MM.1S (cell line): ENCODE results near the gene CALML5.

ENCODE experiments used
- DNase-seq: peaks from one replicate; pipeline ENCODE4 v3.0.0-alpha.2; 2015
- H2AFZ ChIP-seq: fragments of 300-600 bp; sonication (generic); 2 replicates; pipeline ENCODE4 v1.6.0; 2016; ENCODE audit warnings: antibody characterized with exemption, low read length
- H3F3A ChIP-seq: fragments of 300-600 bp; sonication (generic); 2 replicates; pipeline ENCODE4 v1.6.1; 2016; ENCODE audit warnings: mild to moderate bottlenecking, antibody characterized with exemption, low read length, moderate library complexity, mixed read lengths; ENCODE audit not compliant: insufficient read depth
- H3K27ac ChIP-seq: fragments of 300-600 bp; sonication (generic); 2 replicates; pipeline ENCODE4 v1.5.1; 2016; ENCODE audit warnings: mild to moderate bottlenecking, low read length
- H3K27me3 ChIP-seq: fragments of 300-600 bp; sonication (generic); replicated peaks from 2 replicates; pipeline ENCODE4 v1.6.0; 2016; ENCODE audit warnings: low read length; ENCODE audit not compliant: insufficient read depth
- H3K36me3 ChIP-seq: fragments of 300-600 bp; sonication (generic); replicated peaks from 2 replicates; pipeline ENCODE4 v1.6.1; 2016; ENCODE audit warnings: mild to moderate bottlenecking, low read length, mixed read lengths; ENCODE audit not compliant: insufficient read depth
- H3K4me1 ChIP-seq: fragments of 300-600 bp; sonication (generic); 2 replicates; pipeline ENCODE4 v1.6.1; 2016; ENCODE audit warnings: low read length, mixed read lengths
- H3K4me2 ChIP-seq: fragments of 300-600 bp; sonication (generic); 2 replicates; pipeline ENCODE4 v1.6.0; 2016; ENCODE audit warnings: low read depth, low read length
- H3K4me3 ChIP-seq: fragments of 300-600 bp; sonication (generic); 2 replicates; pipeline ENCODE4 v1.5.1; 2016; ENCODE audit warnings: low read length, mixed read lengths
- H3K79me2 ChIP-seq: fragments of 300-600 bp; sonication (generic); 2 replicates; pipeline ENCODE4 v1.6.1; 2016; ENCODE audit warnings: mixed run types, low read length, mixed read lengths
- H3K9ac ChIP-seq: fragments of 300-600 bp; sonication (generic); 2 replicates; pipeline ENCODE4 v1.6.1; 2016; ENCODE audit warnings: low read length, mixed read lengths
- H3K9me2 ChIP-seq: fragments of 300-600 bp; sonication (generic); replicated peaks from 2 replicates; pipeline ENCODE4 v1.6.1; 2016; ENCODE audit warnings: mild to moderate bottlenecking, low read length, mixed read lengths; ENCODE audit not compliant: insufficient read depth
- H3K9me3 ChIP-seq: fragments of 300-600 bp; sonication (generic); replicated peaks from 2 replicates; pipeline ENCODE4 v1.6.1; 2016; ENCODE audit warnings: mild to moderate bottlenecking, low read length, mixed read lengths; ENCODE audit not compliant: insufficient read depth
- H4K20me1 ChIP-seq: fragments of 300-600 bp; sonication (generic); 2 replicates; pipeline ENCODE4 v1.6.1; 2016; ENCODE audit warnings: mild to moderate bottlenecking, low read length, moderate library complexity, mixed read lengths; ENCODE audit not compliant: insufficient read depth
- CTCF ChIP-seq: fragments of 300-600 bp; sonication (generic); IDR thresholded peaks from 2 replicates; pipeline ENCODE4 v1.5.1; 2016; ENCODE audit warnings: antibody characterized with exemption, low read length, mixed read lengths
- EZH2 ChIP-seq: fragments of 300-600 bp; sonication (generic); optimal IDR thresholded peaks from 2 replicates; pipeline ENCODE3; 2017; ENCODE audit warnings: low read depth, mild to moderate bottlenecking, antibody characterized with exemption, low read length, mixed read lengths
- EZH2phosphoT487 ChIP-seq: fragments of 300-600 bp; sonication (generic); IDR thresholded peaks from 2 replicates; pipeline ENCODE4 v1.6.1; 2018; ENCODE audit warnings: antibody characterized with exemption, low read length

CALML5 gene

DNA sequence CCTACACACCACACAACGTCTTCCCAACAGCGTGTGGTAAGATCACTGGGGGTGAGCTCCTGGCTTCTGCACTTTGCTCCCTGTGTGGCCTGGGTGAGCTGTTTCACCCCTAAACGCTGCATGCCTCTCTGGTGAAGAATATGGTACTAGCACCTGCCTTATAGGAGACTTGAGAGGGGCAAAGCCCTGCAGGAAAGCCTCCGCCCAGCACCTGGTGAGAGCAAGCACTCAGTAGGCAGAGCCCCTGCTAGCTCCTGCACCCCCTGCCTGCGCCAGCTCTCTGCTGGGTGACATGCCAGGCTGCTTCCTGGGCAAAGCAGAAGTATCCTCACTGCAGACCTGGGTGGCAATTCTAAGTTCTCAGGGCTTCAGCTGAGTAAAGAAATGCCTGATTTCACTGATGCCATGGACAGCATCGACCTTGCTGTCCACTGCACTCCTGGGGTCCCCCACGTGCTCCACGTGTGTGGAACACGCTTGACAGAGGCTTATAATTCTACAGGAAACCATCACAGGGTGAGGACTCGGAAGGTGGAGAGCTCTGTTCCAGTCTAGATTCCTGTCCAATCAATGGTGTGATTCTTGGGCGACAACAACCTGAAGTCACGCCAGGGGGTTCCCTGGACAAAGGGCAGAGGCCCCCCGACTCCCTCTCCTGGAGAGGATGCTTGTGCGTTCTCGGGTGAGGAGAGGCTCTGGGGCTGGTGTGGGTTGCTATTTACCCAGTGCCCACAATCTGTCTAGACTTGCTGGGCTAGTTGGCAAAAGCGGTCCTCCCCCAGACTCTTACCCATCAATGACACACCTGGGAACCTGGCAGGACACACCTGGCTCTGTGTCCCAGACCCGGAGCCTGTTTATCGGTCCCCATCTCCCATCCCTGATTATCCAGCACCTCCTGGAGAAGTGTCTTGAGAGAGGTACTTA lies 5.0 kb upstream of the CALML5 start:
- no peaks in the 10 kb centered on the region for H3K79me2 ChIP-seq
- no peaks in the 10 kb centered on the region for H3K9me3 ChIP-seq
- TF ChIP-seq EZH2phosphoT487 = no peak
- no peak for TF ChIP-seq EZH2
- TF ChIP-seq CTCF = no peak
- no peak for DNase-seq
- H3F3A ChIP-seq = no peaks in the 10 kb centered on the region
- H3K4me2 ChIP-seq = no peak overlapping the region
- no peaks in the 10 kb centered on the region for H4K20me1 ChIP-seq
- no peak overlapping the region for H3K9ac ChIP-seq
- H3K4me1 ChIP-seq = no peaks in the 10 kb centered on the region
- no peaks in the 10 kb centered on the region for H3K9me2 ChIP-seq
- no peak overlapping the region for H3K27ac ChIP-seq
- no peak overlapping the region for H3K4me3 ChIP-seq
- H2AFZ ChIP-seq = no peak overlapping the region
- H3K36me3 ChIP-seq = no peaks in the 10 kb centered on the region
- H3K27me3 ChIP-seq = peaks cover 13% of the 10 kb centered on the region

- Histone ChIP-seq H3K9me2 (no peaks in the 10 kb centered on the region), H3K4me1 (no peaks in the 10 kb centered on the region), H3K4me3 (no peak overlapping the region), H3K9me3 (no peaks in the 10 kb centered on the region), H3K79me2 (no peaks in the 10 kb centered on the region), H4K20me1 (no peaks in the 10 kb centered on the region), H3K4me2 (no peak overlapping the region), H3K27me3 (peaks cover 19% of the 10 kb centered on the region), H2AFZ (no peak overlapping the region), H3K36me3 (no peaks in the 10 kb centered on the region), H3K9ac (no peak overlapping the region), H3K27ac (no peak overlapping the region), H3F3A (no peaks in the 10 kb centered on the region)
- no peak for TF ChIP-seq EZH2phosphoT487
- no peak for TF ChIP-seq CTCF
- no peak for TF ChIP-seq EZH2
- DNase-seq = no peak
These were observed 4.1 kb upstream of the CALML5 start for GRCh38 chr10:5503477-5503835.

DNA sequence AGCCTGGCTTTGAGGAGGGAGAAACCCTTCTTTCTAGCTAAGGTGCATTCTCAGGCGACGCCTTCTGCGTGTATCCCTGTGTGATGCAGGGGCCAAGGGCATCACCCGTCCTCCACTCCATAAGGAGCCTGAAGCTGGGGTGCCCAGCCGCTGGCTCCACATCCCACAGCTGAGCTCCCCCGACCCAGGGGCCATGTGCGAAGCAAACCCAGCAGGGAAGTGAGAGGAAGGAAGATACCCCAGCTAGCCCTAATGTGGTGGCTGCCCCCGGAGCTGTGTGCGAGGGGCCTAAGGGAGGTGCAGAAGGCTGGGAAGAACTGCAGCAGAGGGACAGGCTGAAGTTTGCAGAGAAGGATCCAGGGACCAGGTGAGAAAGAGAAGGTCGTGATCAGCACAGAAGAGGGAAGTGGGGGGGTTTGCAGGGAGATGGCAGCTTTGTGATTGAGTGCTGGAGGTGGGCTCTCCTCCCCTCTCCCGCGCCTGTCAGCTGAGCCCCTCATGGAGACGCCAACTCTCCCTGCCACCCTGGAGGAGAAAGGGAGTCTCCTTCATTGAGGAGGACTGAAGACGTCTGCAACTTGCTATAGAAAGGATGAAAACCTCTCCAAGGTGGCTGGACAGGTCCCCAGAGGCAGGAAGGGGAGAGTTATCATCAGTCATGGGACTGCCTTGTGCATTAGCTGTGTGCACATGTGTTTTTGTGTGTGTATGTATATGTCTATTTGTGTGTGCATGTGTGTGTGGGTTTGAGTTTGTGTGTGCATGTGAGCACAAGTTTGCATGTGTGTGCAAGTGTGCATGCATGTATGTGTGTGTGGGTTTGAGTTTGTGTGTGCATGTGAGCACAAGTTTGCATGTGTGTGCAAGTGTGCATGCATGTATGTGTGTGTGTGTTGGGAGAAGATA lies 3.5 kb upstream of the CALML5 start:
- Histone ChIP-seq H3K9me3 (no peaks in the 10 kb centered on the region), H3F3A (no peaks in the 10 kb centered on the region), H2AFZ (no peak overlapping the region), H3K4me2 (no peak overlapping the region), H3K27ac (no peak overlapping the region), H3K9ac (no peak overlapping the region), H3K79me2 (no peaks in the 10 kb centered on the region), H3K4me1 (no peaks in the 10 kb centered on the region), H3K4me3 (no peak overlapping the region), H3K36me3 (no peaks in the 10 kb centered on the region), H3K27me3 (peaks cover 19% of the 10 kb centered on the region), H3K9me2 (no peaks in the 10 kb centered on the region), H4K20me1 (no peaks in the 10 kb centered on the region)
- TF ChIP-seq CTCF = no peak
- no peak for TF ChIP-seq EZH2phosphoT487
- no peak for TF ChIP-seq EZH2
- no peak for DNase-seq
